CD4-positive, alpha-beta T cell (primary cell): ENCODE data around the gene ZNF722. TPM values are rescaled to one million over a fixed set of nuclear protein-coding genes. Genes with fewer than 3 reads are reported as not detected.
"Not testable (repeated sequence)": the region's sequence is repeated elsewhere in the genome, so short reads cannot be mapped to it uniquely, and the experiment has no call there.

Experiments
- ATAC-seq: fragments of 200-7000 bp; cut with Tn5 transposase; one replicate; pipeline ENCODE4 v1.10.0; 2022; ENCODE audit warnings: mild to moderate bottlenecking; ENCODE audit not compliant: poor library complexity
- CTCF ChIA-PET: fragments of 350-600 bp; sonication (Branson Sonifier 250); formaldehyde crosslinking; loops from one replicate; lab custom pipeline; 2021; ENCODE audit warnings: antibody characterized with exemption, inconsistent platforms; lab: Charles Lee
- POLR2A ChIA-PET: fragments of 350-600 bp; sonication (Branson Sonifier 250); formaldehyde crosslinking; loops from one replicate; lab custom pipeline; 2021; ENCODE audit warnings: antibody characterized with exemption, inconsistent platforms; lab: Charles Lee
- DNase-seq, 14 experiments: peaks; one replicate each; pipeline ENCODE4 v3.0.0-alpha.2; 2013 to 2020; ENCODE audit warnings: mixed read lengths in 2 of 14
- H3K27ac ChIP-seq, 2 donors: one replicate each; pipeline versions ENCODE4 v1.5.1 to v1.7.0; 2013; ENCODE audit warnings: low read length in 2 of 2, low read depth in 1 of 2, mild to moderate bottlenecking in 1 of 2
- H3K27me3 ChIP-seq, 2 experiments: 1 replicate in 1 of 2; 2 replicates in 1 of 2; pipeline versions ENCODE4 v1.6.1 to v1.7.0; 2013; ENCODE audit warnings: low read length in 2 of 2, control low read depth in 1 of 2, mild to moderate bottlenecking in 1 of 2, moderate library complexity in 1 of 2; ENCODE audit not compliant: insufficient read depth in 2 of 2, control insufficient read depth in 1 of 2
- H3K36me3 ChIP-seq: one replicate; pipeline ENCODE4 v1.6.1; 2013; ENCODE audit warnings: low read length, control low read depth; ENCODE audit not compliant: insufficient read depth
- H3K4me1 ChIP-seq: one replicate; pipeline ENCODE4 v1.6.1; 2013; ENCODE audit warnings: low read length, control low read depth; ENCODE audit not compliant: insufficient read depth
- H3K4me3 ChIP-seq: one replicate; pipeline ENCODE4 v1.5.1; 2013; ENCODE audit warnings: mild to moderate bottlenecking, low read length, moderate library complexity
- H3K9me3 ChIP-seq, 2 experiments: 1 replicate in 1 of 2; 2 replicates in 1 of 2; pipeline versions ENCODE4 v1.6.1 to v1.7.0; 2013; ENCODE audit warnings: low read length in 2 of 2, mild to moderate bottlenecking in 2 of 2, control low read depth in 1 of 2, moderate library complexity in 1 of 2; ENCODE audit not compliant: control insufficient read depth in 1 of 2, insufficient read depth in 1 of 2
- H3K27ac Mint-ChIP-seq: one replicate; pipeline ENCODE4 v1.8.0; 2020; ENCODE audit warnings: mixed read lengths
- H3K27me3 Mint-ChIP-seq: one replicate; pipeline ENCODE4 v1.8.0; 2021; ENCODE audit warnings: mixed read lengths
- H3K36me3 Mint-ChIP-seq: one replicate; pipeline ENCODE4 v1.8.0; 2021; ENCODE audit warnings: low read depth, mixed read lengths
- H3K4me1 Mint-ChIP-seq: one replicate; pipeline ENCODE4 v1.8.0; 2021; ENCODE audit warnings: low read depth, mixed read lengths
- H3K4me3 Mint-ChIP-seq: one replicate; pipeline ENCODE4 v1.8.0; 2020; ENCODE audit warnings: mild to moderate bottlenecking, mixed read lengths
- H3K9me3 Mint-ChIP-seq: one replicate; pipeline ENCODE4 v1.8.0; 2020; ENCODE audit warnings: mixed read lengths
- intact Hi-C, 2 experiments: fragments of 100-400 bp; cut with DNase I in 1 of 2; cut with micrococcal nuclease in 1 of 2; formaldehyde crosslinking; loops; one replicate each; pipeline versions ENCODE4 v1.15.1 to v1.9.0; 2023 to 2025; cut with DNase I, micrococcal nuclease
- polyA plus RNA-seq, 2 donors: library from polyadenylated mRNA; unstranded; fragments of 120-200 nt; gene quantifications; one replicate each; pipeline ENCODE4 v1.2.1, GENCODE V29; 2013
- total RNA-seq, 174 experiments: library from RNA in 2 of 174; stranded (reverse) in 2 of 174; gene quantifications; one replicate each; pipeline ENCODE4 v1.2.3 and lab custom pipeline; 2021 to 2026
- TF ChIP-seq, protein P1 (sequence below): fragments of 200-600 bp; IDR thresholded peaks from one replicate; pipeline ENCODE4 v1.8.0; 2022; ENCODE audit warnings: antibody characterized with exemption, mild to moderate bottlenecking

Gene ZNF722
- total RNA-seq (not detected), total RNA-seq (lab: John Stamatoyannopoulos, UW) (0 to 0.15 (median 0) reads per million in 172 experiments)
- polyA plus RNA-seq (2013, experiment 1 of 2), result not detected
- polyA plus RNA-seq (2013, experiment 2 of 2), result not detected

DNA sequence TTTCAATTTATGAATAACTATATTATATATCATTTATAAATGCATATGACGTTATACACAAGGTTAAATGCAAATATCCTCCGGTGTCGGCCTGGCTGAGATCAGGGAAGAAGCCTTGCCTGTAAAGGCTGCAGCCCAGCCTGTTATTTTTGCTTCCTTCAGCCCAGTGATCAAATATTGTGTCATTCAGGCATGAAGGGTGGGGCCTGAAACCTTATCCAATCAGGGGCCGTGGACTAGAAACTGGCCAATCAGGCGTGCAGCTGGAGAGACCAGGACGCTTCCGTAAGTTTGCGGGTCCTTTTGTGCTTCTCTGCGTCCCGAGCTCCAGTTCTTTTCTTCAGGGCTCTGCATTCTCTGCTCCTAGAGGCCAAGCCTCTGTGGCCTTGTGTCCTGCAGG, at the start of gene ZNF722:
ZNF722 (plus strand) TSS at position 301 of the 400 bp plus-strand sequence. CDS start 113 bp downstream, outside the sequence.
- H3K27me3 ChIP-seq, result no peaks in the 10 kb centered on the region
- Mint-ChIP-seq H3K9me3 (peaks cover 9% of the 10 kb centered on the region), H3K27ac (no peak within 1 kb of the TSS), H3K27me3 (no peaks in the 10 kb centered on the region), H3K4me3 (no peak within 1 kb of the TSS), H3K4me1 (no peaks in the 10 kb centered on the region), H3K36me3 (peaks cover 5% of the 10 kb centered on the region)
- no peak within 1 kb of the TSS for H3K4me3 ChIP-seq
- no peaks in the 10 kb centered on the region for H3K4me1 ChIP-seq
- intact Hi-C loops, result no loop called here
- ATAC-seq, result no peak
- TF ChIP-seq, protein P1, sequence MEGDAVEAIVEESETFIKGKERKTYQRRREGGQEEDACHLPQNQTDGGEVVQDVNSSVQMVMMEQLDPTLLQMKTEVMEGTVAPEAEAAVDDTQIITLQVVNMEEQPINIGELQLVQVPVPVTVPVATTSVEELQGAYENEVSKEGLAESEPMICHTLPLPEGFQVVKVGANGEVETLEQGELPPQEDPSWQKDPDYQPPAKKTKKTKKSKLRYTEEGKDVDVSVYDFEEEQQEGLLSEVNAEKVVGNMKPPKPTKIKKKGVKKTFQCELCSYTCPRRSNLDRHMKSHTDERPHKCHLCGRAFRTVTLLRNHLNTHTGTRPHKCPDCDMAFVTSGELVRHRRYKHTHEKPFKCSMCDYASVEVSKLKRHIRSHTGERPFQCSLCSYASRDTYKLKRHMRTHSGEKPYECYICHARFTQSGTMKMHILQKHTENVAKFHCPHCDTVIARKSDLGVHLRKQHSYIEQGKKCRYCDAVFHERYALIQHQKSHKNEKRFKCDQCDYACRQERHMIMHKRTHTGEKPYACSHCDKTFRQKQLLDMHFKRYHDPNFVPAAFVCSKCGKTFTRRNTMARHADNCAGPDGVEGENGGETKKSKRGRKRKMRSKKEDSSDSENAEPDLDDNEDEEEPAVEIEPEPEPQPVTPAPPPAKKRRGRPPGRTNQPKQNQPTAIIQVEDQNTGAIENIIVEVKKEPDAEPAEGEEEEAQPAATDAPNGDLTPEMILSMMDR, result no peak
- no peak within 1 kb of the TSS for H3K27ac ChIP-seq
- CTCF ChIA-PET, result no interaction called here
- no peaks in the 10 kb centered on the region for H3K36me3 ChIP-seq
- DNase-seq, result no peak
- POLR2A ChIA-PET, result no interaction called here
- H3K9me3 ChIP-seq, result peaks cover 24 to 40% of the 10 kb centered on the region in 2 experiments

DNA sequence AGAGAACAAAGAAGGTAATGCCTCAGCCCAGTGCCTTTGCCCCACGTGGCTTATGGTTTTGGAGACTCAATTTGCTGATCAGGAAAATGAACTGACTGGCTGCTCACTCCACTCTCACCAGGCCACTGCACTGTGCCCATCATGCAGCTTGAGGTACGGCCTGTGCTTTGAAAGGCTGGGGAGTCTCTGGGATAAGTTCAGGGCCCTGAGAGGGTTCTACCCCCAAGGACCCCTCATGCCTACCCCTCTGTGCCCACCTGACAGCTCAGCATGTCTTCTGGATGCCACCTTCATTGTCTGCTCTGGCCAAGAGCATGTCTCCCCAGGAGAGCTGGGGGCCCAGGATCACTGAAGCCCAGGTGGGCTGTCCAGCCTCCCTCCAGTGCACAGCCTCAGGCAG, 45.5 kb upstream of the ZNF722 start:
- Histone ChIP-seq H3K4me3 (no peak overlapping the region), H3K4me1 (no peaks in the 10 kb centered on the region), H3K27me3 (no peaks in the 10 kb centered on the region), H3K36me3 (no peaks in the 10 kb centered on the region), H3K9me3 (peaks cover 0 to 27% of the 10 kb centered on the region in 2 experiments), H3K27ac (no peak overlapping the region)
- Mint-ChIP-seq H3K27ac (no peak overlapping the region), H3K9me3 (peaks cover 15% of the 10 kb centered on the region), H3K36me3 (no peaks in the 10 kb centered on the region), H3K4me1 (no peaks in the 10 kb centered on the region), H3K27me3 (no peaks in the 10 kb centered on the region), H3K4me3 (no peak overlapping the region)
- TF ChIP-seq, protein P1, result no peak
- intact Hi-C loops, result loop anchor here in 1 of 2 experiments (5.0 kb wide), 1 partner anchor 219 kb away; no protein-coding TSS in a partner anchor
- CTCF ChIA-PET, result no interaction called here
- POLR2A ChIA-PET, result no interaction called here
- DNase-seq (no peak), ATAC-seq (no peak)

DNA sequence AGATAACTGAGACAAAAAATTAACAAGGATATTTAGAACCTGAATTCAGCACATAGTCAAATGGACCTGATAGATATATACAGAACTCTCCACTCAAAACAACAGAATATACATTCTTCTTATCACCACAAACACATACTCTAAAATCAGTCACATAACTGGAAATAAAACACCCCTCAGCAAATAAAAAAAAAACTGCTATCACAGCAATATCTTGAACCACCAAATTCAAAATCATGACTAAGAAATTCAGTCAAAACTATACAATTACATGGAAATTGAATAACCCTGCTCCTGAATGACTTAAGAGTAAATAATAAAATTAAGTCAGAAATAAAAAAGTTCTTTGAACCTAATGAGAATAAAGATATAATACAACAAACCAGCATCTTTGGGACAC, 30.0 kb upstream of the ZNF722 start:
- peaks cover 4% of the 10 kb centered on the region for H3K9me3 Mint-ChIP-seq
- DNase-seq (no peak), ATAC-seq (no peak)
- POLR2A ChIA-PET, result no interaction called here
- Histone ChIP-seq H3K4me1 (no peaks in the 10 kb centered on the region), H3K4me3 (no peak overlapping the region), H3K27me3 (no peaks in the 10 kb centered on the region), H3K27ac (no peak overlapping the region), H3K36me3 (no peaks in the 10 kb centered on the region), H3K9me3 (peaks cover 0 to 12% of the 10 kb centered on the region in 2 experiments)
- no peak overlapping the region for H3K4me3 Mint-ChIP-seq
- no peaks in the 10 kb centered on the region for H3K4me1 Mint-ChIP-seq
- TF ChIP-seq, protein P1, result no peak
- H3K27ac Mint-ChIP-seq, result no peak overlapping the region
- no peaks in the 10 kb centered on the region for H3K36me3 Mint-ChIP-seq
- no peaks in the 10 kb centered on the region for H3K27me3 Mint-ChIP-seq
- intact Hi-C loops, result loop anchor here in 1 of 2 experiments (5.0 kb wide), 1 partner anchor 51 kb away; no protein-coding TSS in a partner anchor
- CTCF ChIA-PET, result no interaction called here

DNA sequence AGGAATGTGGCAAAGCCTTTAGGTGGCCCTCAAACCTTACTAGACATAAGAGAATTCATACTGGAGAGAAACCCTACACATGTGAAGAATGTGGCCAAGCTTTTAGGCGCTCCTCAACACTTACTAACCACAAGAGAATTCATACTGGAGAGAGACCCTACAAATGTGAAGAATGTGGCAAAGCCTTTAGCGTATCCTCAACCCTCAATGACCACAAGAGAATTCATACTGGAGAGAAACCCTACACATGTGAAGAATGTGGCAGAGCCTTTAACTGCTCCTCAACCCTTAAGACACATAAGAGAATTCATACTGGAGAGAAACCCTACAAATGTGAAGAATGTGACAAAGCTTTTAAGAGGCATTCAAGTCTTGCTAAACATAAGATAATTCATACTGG, 16.8 kb downstream of the ZNF722 start:
- H3K36me3 Mint-ChIP-seq, H3K4me3 Mint-ChIP-seq, CTCF ChIA-PET, H3K27me3 Mint-ChIP-seq, DNase-seq, H3K4me1 ChIP-seq, H3K27me3 ChIP-seq, H3K4me1 Mint-ChIP-seq, H3K36me3 ChIP-seq, H3K27ac ChIP-seq, POLR2A ChIA-PET, ATAC-seq, intact Hi-C loops, H3K27ac Mint-ChIP-seq, H3K4me3 ChIP-seq: not testable (repeated sequence)
- peaks cover 26% of the 10 kb centered on the region for H3K9me3 Mint-ChIP-seq
- H3K9me3 ChIP-seq, result peaks cover 12 to 35% of the 10 kb centered on the region in 2 experiments
